HG03457 (cell line): Measurements from ENCODE around the gene GRIA3.
A peak's percentile ranks its signal among the peaks of the same experiment; 100 is the strongest.
"Not testable (repeated sequence)": the region's sequence is repeated elsewhere in the genome, so short reads cannot be mapped to it uniquely, and the experiment has no call there.

ENCODE experiments used
- ATAC-seq: cut with Tn5 transposase; IDR thresholded peaks from one replicate; pipeline ENCODE4 v1.9.1; 2021; ENCODE audit warnings: moderate number of reproducible peaks; ENCODE audit not compliant: unreplicated experiment

The GRIA3 gene

GRCh38 chrX:123267220-123267619, 83.1 kb downstream of the GRIA3 start:
- ATAC-seq = no peak

DNA sequence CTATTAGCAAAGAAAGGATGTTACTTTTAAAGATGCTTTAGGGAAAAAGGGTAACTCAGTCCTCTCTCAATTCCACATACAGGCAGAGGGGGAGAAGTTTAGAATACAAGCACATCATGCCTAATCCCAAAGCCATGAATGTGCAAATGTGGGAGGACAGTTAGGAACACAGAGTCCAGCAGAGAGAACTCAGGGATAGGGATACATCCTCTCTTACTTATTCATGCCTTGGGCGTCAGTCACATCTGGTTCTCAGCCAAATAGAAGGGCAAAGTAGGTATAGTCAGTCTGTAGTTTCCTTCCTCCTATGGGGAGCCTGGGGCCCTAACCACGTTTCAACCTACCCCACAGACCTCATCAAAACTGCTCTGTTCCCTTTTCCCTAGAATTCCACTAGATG, 87.8 kb downstream of the GRIA3 start:
- no peak for ATAC-seq

DNA sequence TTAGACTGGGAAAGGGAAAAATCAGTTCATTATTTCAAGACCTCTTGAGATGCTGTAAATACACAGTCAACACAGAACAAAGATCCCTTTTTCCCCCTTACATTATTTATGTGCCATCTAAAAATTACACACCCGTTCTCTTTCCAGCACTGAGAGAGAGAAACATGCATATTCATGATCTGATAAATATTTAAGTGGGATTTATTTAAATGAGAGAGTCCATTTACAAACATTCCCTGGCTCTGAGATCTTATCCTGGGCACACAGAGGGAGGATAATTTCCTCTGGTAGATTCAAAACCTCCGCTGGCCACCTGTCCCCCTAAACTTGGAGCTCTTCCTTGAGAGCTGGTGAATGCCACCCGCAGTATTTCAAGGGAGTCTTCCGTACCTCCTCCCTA, 88.6 kb downstream of the GRIA3 start:
- no peak for ATAC-seq

GRCh38 chrX:123274796-123275195, 90.7 kb downstream of the GRIA3 start:
- no peak for ATAC-seq

GRCh38 chrX:123277347-123277746, 93.3 kb downstream of the GRIA3 start:
- ATAC-seq = no peak

GRCh38 chrX:123277821-123278220, 93.7 kb downstream of the GRIA3 start:
- ATAC-seq = no peak

- ATAC-seq = no peak
Observed at GRCh38 chrX:123282241-123282640, 98.2 kb downstream of the GRIA3 start.

GRCh38 chrX:123283407-123283806, 99.3 kb downstream of the GRIA3 start:
- not testable (repeated sequence) for ATAC-seq

DNA sequence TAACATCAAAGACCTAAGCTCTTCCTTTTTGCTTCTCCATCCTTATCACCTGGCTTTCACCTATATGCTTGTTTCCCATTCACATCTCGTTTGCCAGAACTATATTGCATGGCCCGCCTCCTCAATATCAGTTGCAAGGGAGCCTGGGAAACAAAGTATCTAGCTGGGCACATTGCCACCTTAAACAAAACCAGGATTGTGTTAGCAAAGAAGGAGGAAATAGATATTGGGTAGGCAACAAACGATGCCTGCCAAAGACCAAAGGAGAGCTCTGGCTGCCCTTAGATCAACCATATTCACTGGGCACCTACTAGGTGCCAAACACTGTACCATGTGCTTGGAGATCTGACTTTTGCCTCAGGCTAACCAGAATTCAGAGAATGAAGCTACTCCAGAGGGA, 107.5 kb downstream of the GRIA3 start:
- ATAC-seq = no peak

GRCh38 chrX:123298026-123298425, 113.9 kb downstream of the GRIA3 start:
- no peak for ATAC-seq

- ATAC-seq = no peak
Observed at GRCh38 chrX:123303429-123303828, 119.4 kb downstream of the GRIA3 start.

DNA sequence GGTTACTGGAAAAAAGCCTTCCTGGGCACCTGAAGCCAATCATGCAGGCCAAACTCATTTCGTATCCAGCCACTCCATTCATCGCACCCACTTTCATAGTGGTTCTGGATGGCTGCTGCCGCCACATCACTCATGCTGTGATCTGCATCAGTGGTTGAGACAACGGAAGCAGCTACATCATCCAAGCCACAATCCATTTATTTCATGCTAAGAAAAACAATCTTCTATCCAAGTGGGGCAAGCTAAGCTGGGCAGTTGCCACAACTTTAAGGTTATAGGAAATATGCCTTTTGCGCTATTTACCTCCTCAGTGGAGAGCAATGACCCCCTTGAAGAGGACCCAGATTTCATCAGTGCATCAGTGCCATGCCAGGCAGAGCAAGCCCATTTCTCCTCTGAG, 124.6 kb downstream of the GRIA3 start:
- ATAC-seq = no peak

DNA sequence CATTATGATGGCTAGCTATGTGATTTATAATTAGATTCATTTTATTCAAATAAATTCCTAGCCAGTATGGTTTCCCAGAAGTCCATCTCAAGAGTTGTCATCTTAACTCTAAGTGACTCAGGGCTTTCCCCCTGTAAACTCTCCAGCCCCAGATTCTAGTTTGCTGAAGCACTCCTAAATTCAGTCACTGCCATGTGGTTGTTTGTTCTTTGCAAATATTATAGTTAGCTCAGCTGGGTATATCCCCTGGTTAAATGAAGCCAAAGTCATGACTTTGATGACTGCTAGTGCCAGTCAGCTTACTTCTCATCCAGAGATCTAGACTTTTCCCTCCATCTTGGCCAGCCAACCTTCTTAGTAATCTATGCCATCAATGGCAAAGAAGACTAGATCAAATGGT, 126.0 kb downstream of the GRIA3 start:
- ATAC-seq = no peak

- ATAC-seq = no peak
Observed at GRCh38 chrX:123311486-123311885, 127.4 kb downstream of the GRIA3 start.

GRCh38 chrX:123313486-123313885, 129.4 kb downstream of the GRIA3 start:
- ATAC-seq = no peak

GRCh38 chrX:123320622-123321021, 136.5 kb downstream of the GRIA3 start:
- ATAC-seq = no peak

DNA sequence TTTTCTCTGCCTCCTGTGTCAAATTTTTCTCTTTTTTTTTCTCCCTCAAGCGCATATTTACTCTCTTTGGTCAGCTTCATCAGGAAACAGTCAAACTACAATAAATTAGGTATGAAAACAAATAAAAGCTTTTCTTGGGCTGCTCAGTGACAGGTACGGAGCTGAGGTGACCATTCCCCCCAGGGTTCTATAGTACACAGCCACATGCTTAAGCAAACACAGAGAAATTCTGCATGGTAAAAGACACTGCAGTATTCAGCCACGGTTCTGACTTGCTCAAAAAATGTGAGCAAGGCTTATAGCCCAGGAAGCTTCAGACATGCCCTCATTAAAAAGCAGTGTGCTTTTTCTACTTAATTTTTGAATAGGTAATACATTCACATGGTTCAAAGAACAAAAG, 138.5 kb downstream of the GRIA3 start:
- ATAC-seq = no peak

DNA sequence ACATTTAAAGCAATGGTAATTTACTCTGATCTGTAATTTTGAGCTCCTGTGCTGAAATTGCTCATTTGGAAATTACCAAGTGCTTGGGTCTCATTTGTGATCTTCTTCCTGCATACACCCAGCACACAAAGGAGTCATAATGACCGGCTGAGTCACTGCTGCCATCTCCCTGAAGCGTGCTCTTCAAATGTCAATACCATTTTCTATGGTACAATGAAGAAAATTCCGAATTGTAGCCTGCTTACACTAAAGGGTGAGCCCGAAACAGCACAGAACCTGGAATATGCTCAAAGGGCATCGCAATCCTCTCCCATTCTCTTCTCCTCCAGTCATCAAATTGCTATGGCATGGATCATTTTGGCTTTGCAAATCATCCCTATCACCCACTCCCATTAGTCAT, 140.5 kb downstream of the GRIA3 start:
- no peak for ATAC-seq

GRCh38 chrX:123330229-123330942, 146.3 kb downstream of the GRIA3 start:
- peak; percentile 69 for ATAC-seq

- no peak for ATAC-seq
Observed at GRCh38 chrX:123331349-123331748, 147.3 kb downstream of the GRIA3 start.

- no peak for ATAC-seq
Observed at GRCh38 chrX:123331859-123332258, 147.8 kb downstream of the GRIA3 start.

DNA sequence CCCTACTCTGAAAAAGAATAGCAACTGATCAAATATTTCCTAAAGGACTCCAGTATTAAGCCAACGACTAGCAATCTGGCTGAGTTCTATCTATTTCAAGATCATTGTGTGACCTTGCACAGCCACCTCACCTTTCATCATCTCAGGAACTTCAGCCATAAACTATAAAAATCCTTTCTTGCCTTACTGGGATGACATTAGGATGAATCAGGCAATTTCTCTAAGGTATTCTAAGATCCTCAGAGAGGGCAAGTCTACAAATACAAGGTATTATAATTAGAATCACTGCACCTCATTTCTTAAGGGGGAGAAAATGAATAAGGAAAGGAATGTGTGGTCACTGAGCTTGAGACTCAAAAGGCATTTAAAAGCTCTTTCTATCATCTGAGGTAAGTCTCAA, 152.6 kb downstream of the GRIA3 start:
- no peak for ATAC-seq
